ENCODE data around the gene TBX2. TPM values are rescaled to one million over a fixed set of nuclear protein-coding genes. Genes with fewer than 3 reads are reported as not detected.

Gene TBX2
- total and polyA plus RNA-seq, 12 donors, result 2.4 to 22.1 (median 7.4) TPM

DNA sequence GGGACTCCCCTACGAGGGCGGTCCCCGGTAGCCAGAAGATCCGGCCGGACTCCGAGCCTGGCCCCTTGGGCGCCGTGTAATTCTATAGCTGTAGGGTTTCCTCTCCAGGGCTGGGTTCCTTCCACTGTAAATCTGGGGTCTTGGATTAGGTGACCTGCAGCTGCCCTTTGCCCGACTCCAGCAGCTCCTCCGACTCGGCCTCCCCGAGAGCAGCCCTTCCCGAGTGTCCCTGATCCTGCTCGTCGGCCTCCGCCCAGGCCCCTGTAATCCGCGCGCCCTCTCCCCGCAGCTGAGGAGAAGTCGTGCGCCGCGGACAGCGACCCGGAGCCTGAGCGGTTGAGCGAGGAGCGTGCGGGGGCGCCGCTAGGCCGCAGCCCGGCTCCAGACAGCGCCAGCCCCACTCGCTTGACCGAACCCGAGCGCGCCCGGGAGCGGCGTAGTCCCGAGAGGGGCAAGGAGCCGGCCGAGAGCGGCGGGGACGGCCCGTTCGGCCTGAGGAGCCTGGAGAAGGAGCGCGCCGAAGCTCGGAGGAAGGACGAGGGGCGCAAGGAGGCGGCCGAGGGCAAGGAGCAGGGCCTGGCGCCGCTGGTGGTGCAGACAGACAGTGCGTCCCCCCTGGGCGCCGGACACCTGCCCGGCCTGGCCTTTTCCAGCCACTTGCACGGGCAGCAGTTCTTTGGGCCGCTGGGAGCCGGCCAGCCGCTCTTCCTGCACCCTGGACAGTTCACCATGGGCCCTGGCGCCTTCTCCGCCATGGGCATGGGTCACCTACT, 5.5 kb downstream of the TBX2 start:
- H3K36me3 ChIP-seq (replicated peaks in 1 of 2), result peaks cover 0 to 8% of the 10 kb centered on the region in 2 donors
- 35 to 65% (median 52%) methylated on average over 14 to 71 of the region's 71 CpGs for WGBS, 4 donors
- intact Hi-C loops (cut with DNase I), result no loop called here
- peaks cover 42% of the 10 kb centered on the region for H3K27me3 ChIP-seq
- H3K9me3 ChIP-seq (replicated peaks in 1 of 3), result no peaks in the 10 kb centered on the region
- peaks cover 5 to 36% of the 10 kb centered on the region in 2 donors for H3K4me1 ChIP-seq (replicated peaks in 1 of 2)
- H3K27ac ChIP-seq, result peak overlapping the region in 2 of 5 donors; percentile 74 to 81
- TF ChIP-seq, protein P1, sequence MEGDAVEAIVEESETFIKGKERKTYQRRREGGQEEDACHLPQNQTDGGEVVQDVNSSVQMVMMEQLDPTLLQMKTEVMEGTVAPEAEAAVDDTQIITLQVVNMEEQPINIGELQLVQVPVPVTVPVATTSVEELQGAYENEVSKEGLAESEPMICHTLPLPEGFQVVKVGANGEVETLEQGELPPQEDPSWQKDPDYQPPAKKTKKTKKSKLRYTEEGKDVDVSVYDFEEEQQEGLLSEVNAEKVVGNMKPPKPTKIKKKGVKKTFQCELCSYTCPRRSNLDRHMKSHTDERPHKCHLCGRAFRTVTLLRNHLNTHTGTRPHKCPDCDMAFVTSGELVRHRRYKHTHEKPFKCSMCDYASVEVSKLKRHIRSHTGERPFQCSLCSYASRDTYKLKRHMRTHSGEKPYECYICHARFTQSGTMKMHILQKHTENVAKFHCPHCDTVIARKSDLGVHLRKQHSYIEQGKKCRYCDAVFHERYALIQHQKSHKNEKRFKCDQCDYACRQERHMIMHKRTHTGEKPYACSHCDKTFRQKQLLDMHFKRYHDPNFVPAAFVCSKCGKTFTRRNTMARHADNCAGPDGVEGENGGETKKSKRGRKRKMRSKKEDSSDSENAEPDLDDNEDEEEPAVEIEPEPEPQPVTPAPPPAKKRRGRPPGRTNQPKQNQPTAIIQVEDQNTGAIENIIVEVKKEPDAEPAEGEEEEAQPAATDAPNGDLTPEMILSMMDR (IDR thresholded peaks at IDR 0.05), result no peak
- TF ChIP-seq POLR2A (IDR thresholded peaks at IDR 0.05), result no peak
- DNase-seq, result peak in 2 of 7 donors; percentile 13
- peak overlapping the region in 1 of 4 donors; percentile 36 for H3K4me3 ChIP-seq

DNA sequence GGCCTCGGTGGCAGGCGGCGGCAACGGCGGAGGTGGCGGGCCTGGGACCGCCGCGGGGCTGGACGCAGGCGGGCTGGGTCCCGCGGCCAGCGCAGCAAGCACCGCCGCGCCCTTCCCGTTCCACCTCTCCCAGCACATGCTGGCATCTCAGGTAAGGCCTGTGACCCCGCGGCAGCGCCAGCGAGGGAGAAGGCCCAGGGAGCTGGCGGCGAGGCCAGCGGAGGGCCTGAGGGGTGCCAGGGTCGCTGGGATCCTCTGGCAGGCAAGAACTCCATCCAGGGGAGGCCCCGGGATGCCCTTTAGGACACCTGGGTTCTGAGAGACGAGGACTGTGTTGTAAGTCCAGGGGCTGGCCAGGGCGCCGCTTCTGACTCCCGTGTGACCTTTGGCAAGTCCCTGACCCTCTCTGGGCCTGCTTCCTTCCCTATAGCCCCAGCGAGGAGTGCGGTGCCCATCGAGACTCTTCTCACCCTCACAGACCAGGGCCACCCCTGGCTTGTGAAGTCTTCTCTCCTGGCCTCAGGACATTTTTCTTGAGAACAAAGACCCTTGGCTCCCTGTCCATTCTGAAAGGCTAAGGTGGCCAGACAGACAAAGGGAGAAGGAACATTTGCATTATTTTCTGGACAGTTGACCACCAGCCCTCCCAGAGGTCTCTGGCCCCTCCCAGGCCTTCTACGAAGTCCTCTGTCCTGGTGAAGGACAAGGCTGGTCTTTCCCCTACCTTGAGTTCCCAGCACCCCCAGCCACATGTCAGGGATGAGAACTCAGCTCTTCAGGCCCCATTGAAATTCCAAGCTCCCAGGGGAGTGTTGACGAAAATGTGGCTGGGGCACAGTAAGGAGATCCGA, 6.3 kb downstream of the TBX2 start:
- no peak for TF ChIP-seq POLR2A (IDR thresholded peaks at IDR 0.05)
- TF ChIP-seq, protein P1 (IDR thresholded peaks at IDR 0.05), result no peak
- peak overlapping the region in 1 of 4 donors; percentile 36 for H3K4me3 ChIP-seq
- no peaks in the 10 kb centered on the region for H3K9me3 ChIP-seq (replicated peaks in 1 of 3)
- intact Hi-C loops (cut with DNase I), result no loop called here
- DNase-seq, result peak in 3 of 7 donors; percentile 12 to 23 (median 18)
- H3K27ac ChIP-seq, result peak overlapping the region in 2 of 5 donors; percentile 74 to 81
- peaks cover 0 to 8% of the 10 kb centered on the region in 2 donors for H3K36me3 ChIP-seq (replicated peaks in 1 of 2)
- peaks cover 5 to 37% of the 10 kb centered on the region in 2 donors for H3K4me1 ChIP-seq (replicated peaks in 1 of 2)
- 53 to 70% (median 62%) methylated on average over 6 to 37 of the region's 37 CpGs for whole genome bisulfite sequencing, 4 donors
- H3K27me3 ChIP-seq, result peaks cover 37% of the 10 kb centered on the region

GRCh38 chr17:61406537-61406845, 6.8 kb downstream of the TBX2 start:
- Histone ChIP-seq H3K27ac (peak overlapping the region in 2 of 5 donors; percentile 74 to 81), H3K36me3 (replicated peaks in 1 of 2) (peaks cover 0 to 8% of the 10 kb centered on the region in 2 donors), H3K4me1 (replicated peaks in 1 of 2) (peaks cover 5 to 42% of the 10 kb centered on the region in 2 donors), H3K9me3 (replicated peaks in 1 of 3) (no peaks in the 10 kb centered on the region), H3K4me3 (no peak overlapping the region), H3K27me3 (peaks cover 34% of the 10 kb centered on the region)
- DNase-seq, result no peak
- intact Hi-C loops (cut with DNase I), result no loop called here
- TF ChIP-seq, protein P1 (IDR thresholded peaks at IDR 0.05), result no peak
- no peak for TF ChIP-seq POLR2A (IDR thresholded peaks at IDR 0.05)
- 70 to 100% (median 74%) methylated on average over 1 of the region's 1 CpG for WGBS, 4 donors

Measured in adrenal gland (tissue), 12 donors.